Aorta (tissue), 5 donors: ENCODE data around the gene TAL1. TPM values are rescaled to one million over a fixed set of nuclear protein-coding genes. Genes with fewer than 3 reads are reported as not detected.
A peak's percentile ranks its signal among the peaks of the same experiment; 100 is the strongest.
"Not testable (repeated sequence)": the region's sequence is repeated elsewhere in the genome, so short reads cannot be mapped to it uniquely, and the experiment has no call there.

Experiments used
- ATAC-seq: fragments of 200-7000 bp; cut with Tn5 transposase; one replicate; pipeline ENCODE4 v1.9.1; 2022; ENCODE audit warnings: moderate library complexity; ENCODE audit not compliant: low FRiP score
- DNase-seq, 2 donors: peaks; one replicate each; pipeline ENCODE4 v3.0.0-alpha.2; 2020
- H3K27ac ChIP-seq, 2 donors: one replicate each; pipeline ENCODE4 v1.5.1; 2013; ENCODE audit warnings: low read length in 2 of 2, mild to moderate bottlenecking in 2 of 2, moderate library complexity in 2 of 2, control low read depth in 1 of 2, inconsistent platforms in 1 of 2, low read depth in 1 of 2
- H3K27me3 ChIP-seq, 2 donors: one replicate each; pipeline ENCODE4 v1.6.1; 2013; ENCODE audit warnings: control low read depth in 1 of 2, low read length in 1 of 2, mild to moderate bottlenecking in 1 of 2, moderate library complexity in 1 of 2; ENCODE audit not compliant: insufficient read depth in 2 of 2, control insufficient read depth in 1 of 2
- H3K36me3 ChIP-seq, 2 donors: one replicate each; pipeline ENCODE4 v1.6.1; 2013; ENCODE audit warnings: control low read depth in 1 of 2, low read length in 1 of 2, mild to moderate bottlenecking in 1 of 2; ENCODE audit not compliant: insufficient read depth in 2 of 2, control insufficient read depth in 1 of 2
- H3K4me1 ChIP-seq, 2 donors: one replicate each; pipeline ENCODE4 v1.6.1; 2013; ENCODE audit warnings: low read length in 2 of 2, control low read depth in 1 of 2, mild to moderate bottlenecking in 1 of 2, moderate library complexity in 1 of 2; ENCODE audit not compliant: insufficient read depth in 2 of 2, control insufficient read depth in 1 of 2
- H3K4me3 ChIP-seq, 2 donors: one replicate each; pipeline ENCODE4 v1.5.1; 2013; ENCODE audit warnings: low read length in 2 of 2, control low read depth in 1 of 2, mild to moderate bottlenecking in 1 of 2
- H3K9me3 ChIP-seq: one replicate; pipeline ENCODE4 v1.6.1; 2013; ENCODE audit warnings: mild to moderate bottlenecking, low read length; ENCODE audit not compliant: control insufficient read depth
- WGBS, 2 donors: extraction: QIAGEN DNeasy Blood & Tissue Kit; methylation state at CpG; one replicate each; pipeline ENCODE4 v1.1.7; 2013; 5-methylcytosine and 5-hydroxymethylcytosine counted together
- intact Hi-C, 2 donors: fragments of 100-400 bp; cut with DNase I; formaldehyde crosslinking; loops; one replicate each; pipeline versions ENCODE4 v1.14.2 to v1.15.0; 2022
- polyA plus RNA-seq, 2 donors: library from polyadenylated mRNA; stranded (reverse); fragments of 200-250 nt; gene quantifications; one replicate each; pipeline ENCODE4 v1.2.3, GENCODE V29; 2013
- total RNA-seq, 2 donors: library from RNA; stranded (reverse); fragmentation: NEBNext Ultra II Directional; extraction: Animal tissue kit (Norgen Biotek cat#: 25700); gene quantifications; one replicate each; pipeline ENCODE4 v1.2.1, GENCODE V29; 2021
- donor health status: healthy with polysubstance abuse.
- donor health status: Bipolar disorder and iron deficiency.
- donor health status: DM: no; HTN: no; CAD: no.
- donor health status: DM: no; HTN: no; CAD: no.
- donor health status: DM: yes; HTN: yes; CAD: no.

Gene TAL1
- total and polyA plus RNA-seq, 4 donors: 0.63 to 12.3 (median 3.4) TPM

- Histone ChIP-seq H3K4me3 (no peak overlapping the region), H3K36me3 (no peaks in the 10 kb centered on the region), H3K27me3 (no peaks in the 10 kb centered on the region), H3K9me3 (no peaks in the 10 kb centered on the region), H3K27ac (no peak overlapping the region), H3K4me1 (peaks cover 0 to 3% of the 10 kb centered on the region in 2 donors)
- intact Hi-C loops: loop anchor here (5.0 kb wide), 4 partner anchors 123 to 533 kb away; no protein-coding TSS in a partner anchor
- DNase-seq (no peak), ATAC-seq (no peak)
These were observed 37.7 kb downstream of the TAL1 start for GRCh38 chr1:47194311-47194710.

GRCh38 chr1:47193496-47193895 is 38.5 kb downstream of the TAL1 start:
- not testable (repeated sequence) for ATAC-seq, H3K27ac ChIP-seq, H3K4me3 ChIP-seq, H3K27me3 ChIP-seq, H3K9me3 ChIP-seq, H3K4me1 ChIP-seq, H3K36me3 ChIP-seq
- DNase-seq: peak in 1 of 2 donors; percentile 21
- WGBS, 2 donors: 86% methylated on average over 10 of the region's 10 CpGs
- intact Hi-C loops: loop anchor here (5.0 kb wide), 4 partner anchors 124 to 534 kb away; no protein-coding TSS in a partner anchor

GRCh38 chr1:47192458-47193384 is 39.3 kb downstream of the TAL1 start:
- ATAC-seq: peak; percentile 58

GRCh38 chr1:47191940-47192457 is 40.0 kb downstream of the TAL1 start:
- no peak overlapping the region for H3K27ac ChIP-seq
- no peak for ATAC-seq
- no peak overlapping the region for H3K4me3 ChIP-seq
- H3K9me3 ChIP-seq: no peaks in the 10 kb centered on the region
- peak in 1 of 2 donors; percentile 39 for DNase-seq
- no peaks in the 10 kb centered on the region for H3K36me3 ChIP-seq
- H3K27me3 ChIP-seq: no peaks in the 10 kb centered on the region
- 92 to 97% methylated on average over 3 to 4 of the region's 4 CpGs for whole genome bisulfite sequencing, 2 donors
- intact Hi-C loops: loop anchor here (5.0 kb wide), 4 partner anchors 125 to 535 kb away; no protein-coding TSS in a partner anchor
- H3K4me1 ChIP-seq: peaks cover 0 to 3% of the 10 kb centered on the region in 2 donors

More at GRCh38 chr1:47192458-47193384, 39.3 kb downstream of the TAL1 start:
- Histone ChIP-seq H3K27ac (no peak overlapping the region), H3K27me3 (no peaks in the 10 kb centered on the region), H3K4me3 (no peak overlapping the region), H3K36me3 (no peaks in the 10 kb centered on the region), H3K4me1 (peaks cover 0 to 3% of the 10 kb centered on the region in 2 donors), H3K9me3 (no peaks in the 10 kb centered on the region)
- DNase-seq: peak; percentile 82 to 89
- intact Hi-C loops: loop anchor here (5.0 kb wide), 4 partner anchors 125 to 535 kb away; no protein-coding TSS in a partner anchor
- WGBS, 2 donors: 11 to 13% methylated on average over 10 of the region's 10 CpGs

GRCh38 chr1:47190857-47191256 is 41.2 kb downstream of the TAL1 start:
- intact Hi-C loops: loop anchor here (5.0 kb wide), 4 partner anchors 126 to 536 kb away; no protein-coding TSS in a partner anchor
- no peaks in the 10 kb centered on the region for H3K36me3 ChIP-seq
- H3K9me3 ChIP-seq: no peaks in the 10 kb centered on the region
- no peaks in the 10 kb centered on the region for H3K27me3 ChIP-seq
- H3K4me1 ChIP-seq: peaks cover 0 to 3% of the 10 kb centered on the region in 2 donors
- ATAC-seq (no peak), DNase-seq (peak in 1 of 2 donors; percentile 60)
- H3K27ac ChIP-seq: peak overlapping the region; percentile 17 to 74
- 95 to 98% methylated on average over 6 of the region's 6 CpGs for WGBS, 2 donors
- H3K4me3 ChIP-seq: no peak overlapping the region

GRCh38 chr1:47190509-47190855 is 41.5 kb downstream of the TAL1 start:
- DNase-seq (no peak), ATAC-seq (no peak)
- H3K9me3 ChIP-seq: no peaks in the 10 kb centered on the region
- 17 to 19% methylated on average over 5 of the region's 5 CpGs for WGBS, 2 donors
- H3K27me3 ChIP-seq: no peaks in the 10 kb centered on the region
- H3K36me3 ChIP-seq: no peaks in the 10 kb centered on the region
- H3K4me3 ChIP-seq: no peak overlapping the region
- intact Hi-C loops: loop anchor here (5.0 kb wide), 4 partner anchors 127 to 537 kb away; no protein-coding TSS in a partner anchor
- H3K27ac ChIP-seq: peak overlapping the region; percentile 17 to 74
- peaks cover 0 to 3% of the 10 kb centered on the region in 2 donors for H3K4me1 ChIP-seq

GRCh38 chr1:47189844-47190508 is 42.0 kb downstream of the TAL1 start, which contains the start of gene PDZK1IP1:
PDZK1IP1 (minus strand) TSS chr1:47190036; CDS start chr1:47189932, 104 bp downstream.
- ATAC-seq (peak; percentile 90), DNase-seq (peak; percentile 94)
- WGBS, 2 donors: 12 to 14% methylated on average over 16 of the region's 16 CpGs
- peak within 1 kb of the TSS; percentile 17 to 83 for H3K27ac ChIP-seq
- H3K9me3 ChIP-seq: no peaks in the 10 kb centered on the region
- H3K27me3 ChIP-seq: no peaks in the 10 kb centered on the region
- H3K4me1 ChIP-seq: peaks cover 0 to 3% of the 10 kb centered on the region in 2 donors
- no peak within 1 kb of the TSS for H3K4me3 ChIP-seq
- intact Hi-C loops: loop anchor here (5.0 to 10.0 kb wide), 5 partner anchors 127 to 537 kb away; no protein-coding TSS in a partner anchor
- H3K36me3 ChIP-seq: no peaks in the 10 kb centered on the region
